Measurements from ENCODE around the gene MYG1. TPM values are rescaled to one million over a fixed set of nuclear protein-coding genes. Genes with fewer than 3 reads are reported as not detected.

MYG1 gene
- total RNA-seq, 2 donors from 2014 or later = 48.1 to 75.4 TPM

GRCh38 chr12:53325511-53326061 is 26.1 kb downstream of the MYG1 start:
- TF ChIP-seq, protein P1, sequence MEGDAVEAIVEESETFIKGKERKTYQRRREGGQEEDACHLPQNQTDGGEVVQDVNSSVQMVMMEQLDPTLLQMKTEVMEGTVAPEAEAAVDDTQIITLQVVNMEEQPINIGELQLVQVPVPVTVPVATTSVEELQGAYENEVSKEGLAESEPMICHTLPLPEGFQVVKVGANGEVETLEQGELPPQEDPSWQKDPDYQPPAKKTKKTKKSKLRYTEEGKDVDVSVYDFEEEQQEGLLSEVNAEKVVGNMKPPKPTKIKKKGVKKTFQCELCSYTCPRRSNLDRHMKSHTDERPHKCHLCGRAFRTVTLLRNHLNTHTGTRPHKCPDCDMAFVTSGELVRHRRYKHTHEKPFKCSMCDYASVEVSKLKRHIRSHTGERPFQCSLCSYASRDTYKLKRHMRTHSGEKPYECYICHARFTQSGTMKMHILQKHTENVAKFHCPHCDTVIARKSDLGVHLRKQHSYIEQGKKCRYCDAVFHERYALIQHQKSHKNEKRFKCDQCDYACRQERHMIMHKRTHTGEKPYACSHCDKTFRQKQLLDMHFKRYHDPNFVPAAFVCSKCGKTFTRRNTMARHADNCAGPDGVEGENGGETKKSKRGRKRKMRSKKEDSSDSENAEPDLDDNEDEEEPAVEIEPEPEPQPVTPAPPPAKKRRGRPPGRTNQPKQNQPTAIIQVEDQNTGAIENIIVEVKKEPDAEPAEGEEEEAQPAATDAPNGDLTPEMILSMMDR (IDR thresholded peaks at IDR 0.05) = no peak
- TF ChIP-seq POLR2AphosphoS5 (IDR thresholded peaks at IDR 0.05) (no peak), POLR2A (IDR thresholded peaks at IDR 0.05) (no peak)

GRCh38 chr12:53326460-53327185 is 27.1 kb downstream of the MYG1 start:
- TF ChIP-seq POLR2AphosphoS5 (IDR thresholded peaks at IDR 0.05) (no peak), POLR2A (IDR thresholded peaks at IDR 0.05) (no peak)
- TF ChIP-seq, protein P1 (IDR thresholded peaks at IDR 0.05) = no peak
- no peaks in the 10 kb centered on the region for H3K27me3 ChIP-seq (replicated peaks; ENCODE audit: insufficient read depth)
- no peak overlapping the region for H3K4me3 ChIP-seq
- intact Hi-C loops (cut with DNase I) = loop anchor here (10.0 kb wide), 1 partner anchor 178 kb away; the partner anchor contains the start of genes NPFF and TARBP2
- WGBS = 81% methylated on average over 8 of the region's 8 CpGs
- no peaks in the 10 kb centered on the region for H3K9me3 ChIP-seq
- no peaks in the 10 kb centered on the region for H3K36me3 ChIP-seq
- no peak for DNase-seq (ENCODE audit: low spot score)
- peaks cover 5% of the 10 kb centered on the region for H3K4me1 ChIP-seq (replicated peaks)
- H3K27ac ChIP-seq = no peak overlapping the region

More at GRCh38 chr12:53325511-53326061, 26.1 kb downstream of the MYG1 start:
- intact Hi-C loops (cut with DNase I) = loop anchor here (10.0 kb wide), 1 partner anchor 179 kb away; the partner anchor contains the start of genes NPFF and TARBP2
- Histone ChIP-seq H3K4me3 (peak overlapping the region; percentile 46 to 49), H3K27ac (peak overlapping the region; percentile 70 to 76), H3K27me3 (replicated peaks; ENCODE audit: insufficient read depth) (no peaks in the 10 kb centered on the region), H3K36me3 (no peaks in the 10 kb centered on the region), H3K9me3 (no peaks in the 10 kb centered on the region), H3K4me1 (replicated peaks) (peaks cover 8% of the 10 kb centered on the region)
- no peak for DNase-seq (ENCODE audit: low spot score)
- WGBS = under 1% methylated on average over 36 of the region's 50 CpGs

GRCh38 chr12:53327435-53328042 is 28.0 kb downstream of the MYG1 start:
- H3K27ac ChIP-seq = no peak overlapping the region
- WGBS = 82% methylated on average over 3 of the region's 3 CpGs
- H3K4me3 ChIP-seq = no peak overlapping the region
- H3K4me1 ChIP-seq (replicated peaks) = no peaks in the 10 kb centered on the region
- no peaks in the 10 kb centered on the region for H3K36me3 ChIP-seq
- DNase-seq (ENCODE audit: low spot score) = no peak
- H3K27me3 ChIP-seq (replicated peaks; ENCODE audit: insufficient read depth) = no peaks in the 10 kb centered on the region
- TF ChIP-seq, protein P1 (IDR thresholded peaks at IDR 0.05) = peak in 1 of 4 experiments; percentile 18
- TF ChIP-seq POLR2AphosphoS5 (IDR thresholded peaks at IDR 0.05) (no peak), POLR2A (IDR thresholded peaks at IDR 0.05) (no peak)
- H3K9me3 ChIP-seq = no peaks in the 10 kb centered on the region
- intact Hi-C loops (cut with DNase I) = loop anchor here (10.0 kb wide), 1 partner anchor 177 kb away; the partner anchor contains the start of genes NPFF and TARBP2

DNA sequence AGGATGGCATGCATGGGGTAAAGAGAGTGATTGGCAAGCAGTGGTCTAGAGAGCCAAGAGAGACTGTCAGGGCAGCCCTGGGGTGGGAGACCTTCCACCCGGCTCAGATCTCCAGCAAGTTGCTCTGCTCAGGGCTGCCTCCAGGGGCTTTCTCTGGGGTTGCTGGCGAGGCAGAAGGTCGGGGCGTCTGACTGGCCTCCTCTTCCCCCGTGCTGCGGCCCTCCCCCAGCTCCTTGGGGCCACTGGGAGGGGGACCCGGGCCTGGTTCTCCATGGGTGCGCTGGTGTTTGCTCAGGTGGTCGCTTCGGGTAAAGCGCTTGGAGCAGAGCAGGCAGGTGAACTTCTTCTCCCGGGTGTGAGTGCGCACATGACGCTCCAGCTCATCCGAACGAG is 28.5 kb downstream of the MYG1 start:
- no peaks in the 10 kb centered on the region for H3K9me3 ChIP-seq
- TF ChIP-seq POLR2A (IDR thresholded peaks at IDR 0.05) (no peak), POLR2AphosphoS5 (IDR thresholded peaks at IDR 0.05) (no peak)
- TF ChIP-seq, protein P1 (IDR thresholded peaks at IDR 0.05) = no peak
- H3K27ac ChIP-seq = no peak overlapping the region
- H3K4me1 ChIP-seq (replicated peaks) = no peaks in the 10 kb centered on the region
- intact Hi-C loops (cut with DNase I) = loop anchor here (10.0 kb wide), 1 partner anchor 177 kb away; the partner anchor contains the start of genes NPFF and TARBP2
- H3K4me3 ChIP-seq = no peak overlapping the region
- no peaks in the 10 kb centered on the region for H3K27me3 ChIP-seq (replicated peaks; ENCODE audit: insufficient read depth)
- H3K36me3 ChIP-seq = no peaks in the 10 kb centered on the region
- no peak for DNase-seq (ENCODE audit: low spot score)
- WGBS = 44% methylated on average over 16 of the region's 16 CpGs

Measured in prostate gland (tissue), 2 donors.